Natural killer cell (primary cell): Measurements from ENCODE around the gene TK2. TPM values are rescaled to one million over a fixed set of nuclear protein-coding genes. Genes with fewer than 3 reads are reported as not detected.
"Not testable (repeated sequence)": the region's sequence is repeated elsewhere in the genome, so short reads cannot be mapped to it uniquely, and the experiment has no call there.

Experiments used
- ATAC-seq, 3 donors: fragments of 150-1000 bp in 2 of 3; fragments of 200-7000 bp in 1 of 3; cut with Tn5 transposase; 1 replicate in 1 of 3; 2 replicates in 2 of 3; pipeline ENCODE4 v1.10.0; 2021; ENCODE audit warnings: mild to moderate bottlenecking in 2 of 3, moderate library complexity in 2 of 3
- DNase-seq, 2 donors: peaks; one replicate each; pipeline versions ENCODE4 v3.0.0 to v3.0.0-alpha.2; 2013 to 2021; ENCODE audit warnings: mixed read lengths in 1 of 2
- H3K27ac ChIP-seq: one replicate; pipeline ENCODE4 v1.5.1; 2013; ENCODE audit warnings: mild to moderate bottlenecking, low read length
- H3K27me3 ChIP-seq: one replicate; pipeline ENCODE4 v1.6.1; 2013; ENCODE audit warnings: low read length; ENCODE audit not compliant: control insufficient read depth, insufficient read depth
- H3K36me3 ChIP-seq: one replicate; pipeline ENCODE4 v1.6.1; 2013; ENCODE audit warnings: low read length; ENCODE audit not compliant: control insufficient read depth, insufficient read depth
- H3K4me1 ChIP-seq: one replicate; pipeline ENCODE4 v1.6.1; 2013; ENCODE audit warnings: low read length; ENCODE audit not compliant: control insufficient read depth, insufficient read depth
- H3K4me3 ChIP-seq: one replicate; pipeline ENCODE4 v1.5.1; 2013; ENCODE audit warnings: low read length
- H3K9me3 ChIP-seq: one replicate; pipeline ENCODE4 v1.6.1; 2013; ENCODE audit warnings: low read length; ENCODE audit not compliant: control insufficient read depth, insufficient read depth
- H3K27ac Mint-ChIP-seq, 2 donors: one replicate each; pipeline ENCODE4 v1.8.0; 2022; ENCODE audit warnings: mild to moderate bottlenecking in 2 of 2, mixed read lengths in 2 of 2, moderate library complexity in 1 of 2
- H3K27me3 Mint-ChIP-seq, 2 donors: one replicate each; pipeline ENCODE4 v1.8.0; 2022; ENCODE audit warnings: low read depth in 2 of 2, mixed read lengths in 2 of 2
- H3K36me3 Mint-ChIP-seq: one replicate; pipeline ENCODE4 v1.8.0; 2022; ENCODE audit warnings: mixed read lengths
- H3K4me1 Mint-ChIP-seq, 2 donors: one replicate each; pipeline ENCODE4 v1.8.0; 2022; ENCODE audit warnings: mixed read lengths in 2 of 2
- H3K4me3 Mint-ChIP-seq: one replicate; pipeline ENCODE4 v1.8.0; 2022; ENCODE audit warnings: mild to moderate bottlenecking, moderate library complexity, mixed read lengths
- H3K9me3 Mint-ChIP-seq, 2 donors: one replicate each; pipeline ENCODE4 v1.8.0; 2022; ENCODE audit warnings: mixed read lengths in 2 of 2
- WGBS: methylation state at CpG from one replicate; pipeline ENCODE4 v1.1.7; 2013; ENCODE audit warnings: missing lambda C conversion rate; ENCODE audit not compliant: insufficient coverage; 5-methylcytosine and 5-hydroxymethylcytosine counted together
- intact Hi-C: fragments of 100-400 bp; cut with micrococcal nuclease; formaldehyde crosslinking; loops from one replicate; pipeline ENCODE4 v1.14.2; 2022
- total RNA-seq, 4 donors: library from RNA; stranded (reverse); fragments of 120-200 nt in 1 of 4; gene quantifications; one replicate each; pipeline versions ENCODE4 v1.2.3 to v1.2.4, GENCODE V29; 2013 to 2022
- TF ChIP-seq, protein P1 (sequence below): fragments of 200-600 bp; IDR thresholded peaks from one replicate; pipeline ENCODE4 v1.8.0; 2022; ENCODE audit warnings: antibody characterized with exemption

TK2 gene
- total RNA-seq, 3 donors from 2014 or later (not counting 1 experiment from before 2014, with no cell fraction given) = 18.8 to 25.8 (median 25.1) TPM

DNA sequence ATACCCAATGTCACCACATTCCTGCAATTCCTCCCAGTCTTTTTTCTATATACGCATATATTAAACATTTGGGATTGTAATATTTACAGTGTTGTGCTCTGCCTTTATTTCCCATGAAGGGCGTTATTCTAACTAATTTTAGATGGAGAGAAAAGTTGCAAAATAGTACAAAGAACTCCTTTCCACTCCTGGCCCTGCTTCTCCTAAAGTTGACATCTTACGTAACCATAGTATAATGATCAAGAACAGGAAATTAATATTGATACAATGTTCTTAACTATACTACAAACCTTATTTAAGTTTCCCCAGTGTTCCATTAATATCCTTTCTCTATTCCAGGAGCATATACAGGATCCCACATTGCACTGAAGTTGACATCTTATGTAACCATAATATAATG lies 46.3 kb downstream of the TK2 start:
- H3K27me3 Mint-ChIP-seq = no peaks in the 10 kb centered on the region
- Histone ChIP-seq H3K9me3 (no peaks in the 10 kb centered on the region), H3K27ac (no peak overlapping the region), H3K27me3 (no peaks in the 10 kb centered on the region), H3K4me1 (peaks cover 4% of the 10 kb centered on the region), H3K36me3 (no peaks in the 10 kb centered on the region), H3K4me3 (no peak overlapping the region)
- H3K36me3 Mint-ChIP-seq = no peaks in the 10 kb centered on the region
- TF ChIP-seq, protein P1, sequence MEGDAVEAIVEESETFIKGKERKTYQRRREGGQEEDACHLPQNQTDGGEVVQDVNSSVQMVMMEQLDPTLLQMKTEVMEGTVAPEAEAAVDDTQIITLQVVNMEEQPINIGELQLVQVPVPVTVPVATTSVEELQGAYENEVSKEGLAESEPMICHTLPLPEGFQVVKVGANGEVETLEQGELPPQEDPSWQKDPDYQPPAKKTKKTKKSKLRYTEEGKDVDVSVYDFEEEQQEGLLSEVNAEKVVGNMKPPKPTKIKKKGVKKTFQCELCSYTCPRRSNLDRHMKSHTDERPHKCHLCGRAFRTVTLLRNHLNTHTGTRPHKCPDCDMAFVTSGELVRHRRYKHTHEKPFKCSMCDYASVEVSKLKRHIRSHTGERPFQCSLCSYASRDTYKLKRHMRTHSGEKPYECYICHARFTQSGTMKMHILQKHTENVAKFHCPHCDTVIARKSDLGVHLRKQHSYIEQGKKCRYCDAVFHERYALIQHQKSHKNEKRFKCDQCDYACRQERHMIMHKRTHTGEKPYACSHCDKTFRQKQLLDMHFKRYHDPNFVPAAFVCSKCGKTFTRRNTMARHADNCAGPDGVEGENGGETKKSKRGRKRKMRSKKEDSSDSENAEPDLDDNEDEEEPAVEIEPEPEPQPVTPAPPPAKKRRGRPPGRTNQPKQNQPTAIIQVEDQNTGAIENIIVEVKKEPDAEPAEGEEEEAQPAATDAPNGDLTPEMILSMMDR = no peak
- H3K27ac Mint-ChIP-seq = no peak overlapping the region
- WGBS = no CpG with 5 or more reads among the region's 3 CpGs
- H3K4me1 Mint-ChIP-seq = peaks cover 4 to 6% of the 10 kb centered on the region in 2 donors
- no peak for ATAC-seq
- no peak overlapping the region for H3K4me3 Mint-ChIP-seq
- H3K9me3 Mint-ChIP-seq = no peaks in the 10 kb centered on the region
- no peak for DNase-seq
- intact Hi-C loops = no loop called here

DNA sequence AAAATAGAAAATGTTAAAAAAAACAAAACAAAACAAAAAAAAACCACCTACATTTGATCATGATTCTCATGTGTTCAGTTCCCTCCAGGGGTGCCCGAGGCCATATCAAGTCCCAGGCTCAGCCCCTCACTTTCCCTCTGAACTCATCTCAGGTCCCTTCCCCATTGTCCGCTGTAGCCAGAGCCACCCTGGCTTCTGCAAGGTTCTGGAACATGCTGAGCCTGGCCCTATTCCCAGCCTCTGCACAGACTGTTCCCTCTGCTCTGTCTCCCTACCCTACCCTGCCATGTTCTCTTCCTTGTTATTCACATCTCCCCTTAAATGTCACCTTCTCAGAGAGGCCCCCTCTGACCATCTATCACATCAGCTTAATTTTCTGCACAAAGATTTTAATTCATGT lies 46.9 kb downstream of the TK2 start:
- peaks cover 4 to 6% of the 10 kb centered on the region in 2 donors for H3K4me1 Mint-ChIP-seq
- H3K27me3 Mint-ChIP-seq = no peaks in the 10 kb centered on the region
- DNase-seq = no peak
- 89% methylated on average over 2 of the region's 2 CpGs for WGBS
- intact Hi-C loops = no loop called here
- H3K4me3 Mint-ChIP-seq = no peak overlapping the region
- no peak overlapping the region for H3K27ac ChIP-seq
- ATAC-seq = no peak
- no peaks in the 10 kb centered on the region for H3K27me3 ChIP-seq
- H3K36me3 Mint-ChIP-seq = no peaks in the 10 kb centered on the region
- H3K9me3 Mint-ChIP-seq = no peaks in the 10 kb centered on the region
- no peak overlapping the region for H3K4me3 ChIP-seq
- TF ChIP-seq, protein P1 = no peak
- no peaks in the 10 kb centered on the region for H3K9me3 ChIP-seq
- no peaks in the 10 kb centered on the region for H3K36me3 ChIP-seq
- H3K4me1 ChIP-seq = no peaks in the 10 kb centered on the region
- no peak overlapping the region for H3K27ac Mint-ChIP-seq

DNA sequence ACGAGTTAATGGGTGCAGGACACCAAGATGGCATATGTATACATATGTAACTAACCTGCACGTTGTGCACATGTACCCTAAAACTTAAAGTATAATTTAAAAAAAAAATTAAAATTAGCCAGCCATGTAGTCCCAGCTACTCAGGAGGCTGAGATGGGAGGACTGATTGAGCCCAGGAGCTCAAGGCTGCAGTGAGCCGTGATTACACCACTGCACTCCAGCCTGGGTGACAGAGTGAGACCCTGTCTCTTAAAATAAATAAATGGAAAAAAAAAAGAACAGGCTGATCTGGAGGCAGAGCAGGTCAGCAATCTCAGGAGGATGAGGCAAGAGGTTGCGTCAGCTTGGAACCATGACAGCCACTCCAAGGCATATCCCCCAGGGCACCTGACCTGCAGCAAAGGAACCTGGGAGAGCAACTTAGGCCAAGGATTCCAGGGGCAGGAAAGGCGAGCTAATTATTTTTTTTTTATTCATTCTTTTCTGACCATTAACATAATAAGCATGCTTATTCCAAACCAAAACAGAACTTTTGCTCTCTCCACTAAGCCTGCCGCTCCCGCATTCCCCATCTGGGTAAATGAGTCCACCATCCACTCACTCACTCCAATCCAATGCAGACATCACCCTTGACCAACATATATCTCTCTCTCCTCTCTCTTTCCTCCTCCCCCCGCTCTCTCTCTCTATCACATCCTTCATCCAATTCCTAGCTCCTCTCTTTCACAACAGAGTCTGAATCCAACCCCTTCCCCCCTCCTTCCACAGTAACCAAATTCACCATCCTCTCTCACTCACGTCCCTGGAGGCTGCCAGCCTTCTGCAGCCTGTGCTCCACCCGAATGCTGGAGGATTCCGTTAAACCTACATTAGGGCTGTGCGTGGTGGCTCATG lies 47.7 kb downstream of the TK2 start:
- H3K9me3 ChIP-seq = no peaks in the 10 kb centered on the region
- no peaks in the 10 kb centered on the region for H3K9me3 Mint-ChIP-seq
- TF ChIP-seq, protein P1 = no peak
- no peak overlapping the region for H3K4me3 Mint-ChIP-seq
- H3K4me1 Mint-ChIP-seq = peaks cover 4 to 6% of the 10 kb centered on the region in 2 donors
- no peaks in the 10 kb centered on the region for H3K36me3 Mint-ChIP-seq
- H3K27me3 Mint-ChIP-seq = no peaks in the 10 kb centered on the region
- WGBS = 97% methylated on average over 10 of the region's 12 CpGs
- H3K4me3 ChIP-seq = no peak overlapping the region
- DNase-seq (no peak), ATAC-seq (no peak)
- no peak overlapping the region for H3K27ac Mint-ChIP-seq
- H3K27ac ChIP-seq = no peak overlapping the region
- intact Hi-C loops = no loop called here
- no peaks in the 10 kb centered on the region for H3K4me1 ChIP-seq
- no peaks in the 10 kb centered on the region for H3K36me3 ChIP-seq
- no peaks in the 10 kb centered on the region for H3K27me3 ChIP-seq

DNA sequence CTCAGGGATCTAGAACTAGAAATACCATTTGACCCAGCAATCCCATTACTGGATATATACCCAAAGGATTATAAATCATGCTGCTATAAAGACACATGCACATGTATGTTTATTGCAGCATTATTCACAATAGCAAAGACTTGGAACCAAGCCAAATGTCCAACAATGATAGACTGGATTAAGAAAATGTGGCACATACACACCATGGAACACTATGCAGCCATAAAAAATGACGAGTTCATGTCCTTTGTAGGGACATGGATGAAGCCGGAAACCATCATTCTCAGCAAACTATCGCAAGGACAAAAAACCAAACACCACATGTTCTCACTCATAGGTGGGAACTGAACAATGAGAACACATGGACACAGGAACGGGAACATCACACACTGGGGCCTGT lies 48.4 kb downstream of the TK2 start:
- H3K27me3 ChIP-seq, DNase-seq, H3K27ac Mint-ChIP-seq, H3K4me1 ChIP-seq, H3K4me3 ChIP-seq, H3K36me3 Mint-ChIP-seq, H3K36me3 ChIP-seq, ATAC-seq, intact Hi-C loops, H3K4me1 Mint-ChIP-seq, H3K27me3 Mint-ChIP-seq, H3K9me3 ChIP-seq, H3K9me3 Mint-ChIP-seq, H3K4me3 Mint-ChIP-seq, H3K27ac ChIP-seq: not testable (repeated sequence)
- 83% methylated on average over 2 of the region's 4 CpGs for WGBS

DNA sequence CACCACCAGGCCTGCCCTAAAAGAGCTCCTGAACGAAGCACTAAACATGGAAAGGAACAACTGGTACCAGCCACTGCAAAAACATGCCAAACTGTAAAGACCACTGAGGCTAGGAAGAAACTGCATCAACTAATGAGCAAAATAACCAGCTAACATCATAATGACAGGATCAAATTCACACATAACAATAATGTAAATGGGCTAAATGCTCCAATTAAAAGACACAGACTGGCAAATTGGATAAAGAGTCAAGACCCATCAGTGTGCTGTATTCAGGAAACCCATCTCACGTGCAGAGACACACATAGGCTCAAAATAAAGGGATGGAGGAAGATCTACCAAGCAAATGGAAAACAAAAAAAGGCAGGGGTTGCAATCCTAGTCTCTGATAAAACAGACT lies 52.0 kb downstream of the TK2 start:
- H3K4me1 ChIP-seq, H3K36me3 ChIP-seq, H3K36me3 Mint-ChIP-seq, H3K4me3 ChIP-seq, H3K4me1 Mint-ChIP-seq, H3K4me3 Mint-ChIP-seq, ATAC-seq, H3K9me3 ChIP-seq, DNase-seq, H3K27ac Mint-ChIP-seq, H3K9me3 Mint-ChIP-seq, H3K27me3 Mint-ChIP-seq, H3K27me3 ChIP-seq, intact Hi-C loops, H3K27ac ChIP-seq: not testable (repeated sequence)
- WGBS = 78% methylated on average over 1 of the region's 2 CpGs

DNA sequence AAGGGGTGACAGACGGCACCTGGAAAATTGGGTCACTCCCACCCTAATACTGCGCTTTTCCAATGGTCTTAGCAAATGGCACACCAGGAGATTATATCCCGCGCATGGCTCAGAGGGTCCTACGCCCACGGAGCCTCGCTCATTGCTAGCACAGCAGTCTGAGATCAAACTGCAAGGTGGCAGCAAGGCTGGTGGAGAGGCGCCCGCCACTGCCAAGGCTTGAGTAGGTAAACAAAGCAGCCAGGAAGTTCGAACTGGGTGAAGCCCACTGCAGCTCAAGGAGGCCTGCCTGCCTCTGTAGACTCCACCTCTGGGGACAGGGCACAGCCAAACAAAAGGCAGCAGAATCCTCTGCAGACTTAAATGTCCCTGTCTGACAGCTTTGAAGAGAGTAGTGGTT lies 53.7 kb downstream of the TK2 start:
- H3K4me1 Mint-ChIP-seq = not testable (repeated sequence)

More for the DNA sequence above, 53.7 kb downstream of the TK2 start:
- H3K27me3 ChIP-seq, intact Hi-C loops, ATAC-seq, H3K27me3 Mint-ChIP-seq, H3K27ac Mint-ChIP-seq, DNase-seq, H3K36me3 ChIP-seq, H3K9me3 ChIP-seq, H3K4me1 ChIP-seq, H3K36me3 Mint-ChIP-seq, H3K4me3 ChIP-seq, H3K27ac ChIP-seq, H3K9me3 Mint-ChIP-seq, H3K4me3 Mint-ChIP-seq: not testable (repeated sequence)
- 93% methylated on average over 6 of the region's 10 CpGs for WGBS
